ENCODE measurements around the gene NR2F2.

NR2F2 gene

DNA sequence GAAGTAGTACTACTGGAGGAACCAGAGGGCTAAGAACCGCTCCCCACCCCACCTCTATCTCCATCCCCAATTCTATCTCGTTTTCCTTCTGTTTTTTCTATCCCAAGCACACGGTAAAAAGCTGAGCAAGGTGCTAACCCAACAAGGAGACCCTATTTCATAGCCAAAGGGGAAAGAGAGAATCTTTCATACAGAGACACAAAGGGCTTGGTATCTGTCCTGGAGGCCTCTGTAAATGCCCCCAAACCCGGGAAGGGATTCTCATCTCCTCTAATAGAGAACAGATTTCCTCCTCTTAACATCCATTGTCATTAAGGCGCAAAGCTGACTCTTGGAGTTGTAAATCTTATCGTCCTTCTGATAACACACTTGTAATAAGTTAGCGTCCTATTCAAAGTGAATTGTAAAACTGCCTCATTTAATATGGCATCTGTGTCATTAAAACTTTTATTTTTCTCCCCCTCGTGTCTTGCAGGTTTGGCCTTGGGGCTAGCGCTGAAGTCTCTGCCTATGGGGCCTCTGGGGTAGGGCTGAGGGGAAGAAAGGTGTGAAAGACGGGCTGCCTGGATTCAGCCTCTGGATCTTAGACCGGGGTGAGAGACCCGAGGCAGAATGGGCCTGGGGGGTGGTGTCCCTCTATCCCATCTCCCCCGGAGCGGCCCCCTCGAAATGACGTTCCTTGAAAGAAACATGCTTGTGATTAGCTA lies 12.1 kb downstream of the NR2F2 start:
- no peak for DNase-seq (ENCODE audit: low read depth in 2 of 2)

DNA sequence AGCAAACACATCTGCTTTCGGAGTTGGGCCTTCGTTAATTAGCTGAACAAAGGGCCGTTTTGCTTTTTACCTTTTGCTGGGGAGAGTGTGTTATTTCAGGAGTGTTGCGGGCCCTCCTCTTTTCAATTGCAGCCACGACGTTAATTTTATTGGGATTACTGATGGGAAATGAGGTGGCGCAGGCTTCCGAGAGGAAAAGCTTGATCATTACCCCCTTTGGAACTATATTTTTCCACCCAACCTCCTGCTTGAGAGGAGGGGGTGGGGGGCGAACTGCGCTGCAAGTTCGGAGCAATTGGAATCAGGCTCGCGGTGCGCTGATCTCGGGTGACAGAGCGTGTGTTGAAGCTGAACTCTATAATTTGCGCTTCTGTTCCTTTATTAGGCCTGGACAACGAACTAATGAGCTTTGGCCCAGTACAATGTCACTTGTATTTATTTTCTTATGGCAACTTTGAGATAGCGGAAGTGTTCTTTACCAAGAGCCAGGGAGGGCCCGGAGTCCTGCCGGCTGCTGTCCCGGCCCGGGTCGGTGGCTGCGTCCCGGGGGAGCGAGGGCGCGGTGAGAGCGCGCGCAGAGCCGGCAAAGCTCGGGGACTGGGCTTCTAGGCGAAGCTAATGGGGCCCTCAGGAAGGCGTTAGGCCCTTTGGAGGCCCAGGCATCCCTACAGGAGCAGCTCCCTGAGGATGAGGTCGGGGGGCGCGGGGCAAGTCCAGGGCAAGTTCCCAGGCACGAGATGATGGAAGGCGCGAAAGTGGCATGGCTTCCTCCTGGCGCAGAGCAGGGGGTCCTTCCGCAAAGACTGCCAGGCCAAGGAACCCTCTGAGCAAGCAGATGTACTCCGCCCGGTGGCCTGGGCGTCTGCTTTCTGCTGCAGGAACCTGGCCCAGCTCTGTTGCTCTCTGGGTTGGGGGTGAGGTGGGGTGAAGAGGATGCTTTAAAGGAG lies 12.9 kb downstream of the NR2F2 start:
- no peak for DNase-seq (ENCODE audit: low read depth in 2 of 2)

DNA sequence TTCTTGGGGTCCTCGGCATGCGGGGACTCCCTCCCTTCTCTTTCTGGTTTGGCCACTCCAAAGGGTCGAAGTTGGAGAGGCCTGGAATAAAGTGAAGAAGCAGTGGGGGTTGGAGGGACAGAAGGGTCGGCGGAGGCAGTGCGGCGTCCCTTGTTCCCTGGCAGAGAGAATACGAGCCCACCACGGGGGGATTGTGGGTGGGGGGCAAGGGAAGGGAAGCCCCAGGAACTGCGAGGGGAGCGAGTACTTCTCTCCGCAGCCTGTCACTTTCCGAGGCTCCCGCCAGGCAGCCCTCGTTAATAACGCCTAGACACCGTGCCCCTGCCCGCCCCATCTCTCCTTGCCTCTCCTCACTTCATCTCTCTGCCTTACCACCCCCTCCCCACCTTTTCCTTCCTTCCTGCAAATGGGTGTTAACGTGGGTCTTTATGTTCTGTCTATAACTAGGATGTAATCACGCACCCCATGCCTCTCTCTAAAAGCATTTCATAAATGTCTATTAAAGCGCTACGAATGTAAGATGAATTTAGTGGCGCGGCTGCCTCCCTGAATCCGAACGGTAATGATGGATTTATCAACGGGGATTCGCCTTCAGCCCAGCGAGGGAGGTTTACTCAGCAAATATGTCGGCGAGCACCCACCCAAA lies 13.7 kb downstream of the NR2F2 start:
- DNase-seq (ENCODE audit: low read depth in 2 of 2), result no peak

DNA sequence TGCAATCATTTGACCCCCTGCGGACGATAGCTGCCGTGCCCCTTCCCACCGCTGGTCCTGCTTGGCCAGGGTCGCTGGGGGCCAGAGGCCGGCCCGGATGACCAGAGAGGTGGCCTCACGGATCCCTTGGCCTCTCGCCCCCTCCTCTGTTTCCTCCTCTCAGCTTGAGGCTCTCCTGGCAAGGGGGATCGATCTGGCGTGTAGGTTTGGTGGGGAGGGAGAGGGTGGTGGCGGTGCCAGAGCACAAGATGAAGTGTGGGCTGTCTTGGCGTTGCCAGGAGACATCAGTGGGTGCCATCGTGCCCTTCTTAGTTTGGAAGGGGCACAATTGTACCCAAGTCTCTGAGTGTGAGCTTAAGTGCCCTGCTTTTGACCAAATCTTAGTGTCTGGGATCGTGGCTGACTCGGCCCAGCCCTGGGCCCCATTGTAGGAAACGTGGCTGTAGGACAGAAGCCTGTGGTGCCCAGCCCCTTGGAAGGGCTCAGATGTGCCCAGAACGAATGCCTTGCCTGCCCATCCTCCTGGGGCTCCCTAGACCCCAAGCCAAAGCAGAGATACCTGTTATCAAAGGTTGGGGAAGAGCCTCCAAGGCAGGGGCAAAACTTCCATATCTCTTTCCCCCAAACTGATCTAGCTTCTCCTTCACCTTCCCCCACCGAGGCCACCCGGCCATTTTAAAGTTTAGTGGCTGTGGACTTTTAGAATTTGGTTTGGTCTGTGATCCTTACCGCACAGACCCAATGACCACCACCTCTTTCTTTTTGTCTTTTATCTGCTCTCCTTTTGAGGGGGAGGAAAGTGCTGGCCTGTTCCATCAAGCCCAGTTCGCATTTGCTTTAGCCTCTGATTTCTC lies 14.4 kb downstream of the NR2F2 start:
- DNase-seq (ENCODE audit: low read depth in 2 of 2), result no peak

DNA sequence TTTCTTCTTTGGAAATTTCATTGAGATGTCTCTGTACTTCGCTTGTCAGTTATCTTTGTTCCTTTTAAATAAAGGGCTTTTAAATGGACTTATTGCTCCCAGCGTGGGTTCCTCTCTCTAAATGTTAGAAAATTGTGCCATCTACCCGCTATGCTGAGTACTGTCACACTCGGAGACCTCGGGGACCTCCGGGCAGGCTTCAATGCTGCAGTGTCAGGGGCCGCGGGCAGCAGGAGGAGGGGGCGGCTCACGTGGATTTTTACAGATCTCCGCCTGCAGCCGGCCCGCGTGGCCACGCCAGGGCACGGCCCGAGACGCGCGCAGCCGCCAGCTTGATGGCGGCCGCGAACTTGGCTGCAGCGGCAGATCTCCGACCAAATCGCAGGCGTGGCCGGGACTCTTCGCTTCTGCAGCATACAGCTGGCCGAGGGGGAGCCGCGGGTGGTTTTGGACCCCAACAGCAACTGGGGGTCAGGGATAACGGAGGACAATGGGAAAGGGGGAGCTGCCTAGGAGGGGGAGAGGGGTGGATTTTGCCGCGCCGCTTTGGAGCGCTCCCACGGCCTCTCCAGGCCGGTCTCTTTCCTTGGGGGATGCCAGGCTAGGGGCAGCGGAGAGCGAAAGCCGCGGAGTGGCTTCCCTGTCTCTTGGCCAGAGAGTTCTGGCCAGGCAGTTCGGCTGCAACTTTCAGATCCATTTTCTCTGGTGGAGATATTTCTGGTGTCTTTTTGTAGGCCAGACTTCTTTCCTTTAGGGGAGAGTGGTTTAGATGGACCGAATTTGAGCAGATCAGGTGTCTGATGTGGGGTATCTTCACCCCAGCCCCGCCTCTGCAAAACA lies 15.3 kb downstream of the NR2F2 start:
- DNase-seq (ENCODE audit: low read depth in 2 of 2), result no peak

DNA sequence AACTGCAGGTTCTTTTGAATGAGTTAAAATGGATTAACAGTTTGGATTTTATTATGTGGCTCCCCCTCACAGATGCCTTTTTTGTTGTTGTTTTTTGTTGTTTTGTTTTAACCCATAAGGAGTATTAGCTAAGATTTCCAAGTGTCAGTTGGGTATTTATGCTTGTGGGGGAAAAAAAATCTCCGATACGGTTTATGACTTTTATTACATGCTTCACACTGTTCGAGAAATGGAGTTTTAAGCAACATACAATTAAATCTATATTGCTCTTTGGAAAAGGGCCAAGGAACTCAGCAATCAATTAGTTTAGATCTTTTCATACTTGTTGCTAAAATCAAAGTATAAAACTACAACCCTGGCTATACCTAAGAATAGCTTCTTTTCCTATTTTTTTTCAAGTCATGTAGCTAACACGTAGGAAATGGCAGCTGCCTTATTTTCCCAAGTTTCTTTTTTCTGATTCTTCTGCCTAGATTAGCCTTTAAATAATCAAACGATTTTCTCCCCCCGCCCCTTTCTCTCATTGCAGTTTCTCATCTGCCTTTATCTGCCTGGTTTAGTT lies 16.0 kb downstream of the NR2F2 start:
- no peak for DNase-seq (ENCODE audit: low read depth in 2 of 2)

DNA sequence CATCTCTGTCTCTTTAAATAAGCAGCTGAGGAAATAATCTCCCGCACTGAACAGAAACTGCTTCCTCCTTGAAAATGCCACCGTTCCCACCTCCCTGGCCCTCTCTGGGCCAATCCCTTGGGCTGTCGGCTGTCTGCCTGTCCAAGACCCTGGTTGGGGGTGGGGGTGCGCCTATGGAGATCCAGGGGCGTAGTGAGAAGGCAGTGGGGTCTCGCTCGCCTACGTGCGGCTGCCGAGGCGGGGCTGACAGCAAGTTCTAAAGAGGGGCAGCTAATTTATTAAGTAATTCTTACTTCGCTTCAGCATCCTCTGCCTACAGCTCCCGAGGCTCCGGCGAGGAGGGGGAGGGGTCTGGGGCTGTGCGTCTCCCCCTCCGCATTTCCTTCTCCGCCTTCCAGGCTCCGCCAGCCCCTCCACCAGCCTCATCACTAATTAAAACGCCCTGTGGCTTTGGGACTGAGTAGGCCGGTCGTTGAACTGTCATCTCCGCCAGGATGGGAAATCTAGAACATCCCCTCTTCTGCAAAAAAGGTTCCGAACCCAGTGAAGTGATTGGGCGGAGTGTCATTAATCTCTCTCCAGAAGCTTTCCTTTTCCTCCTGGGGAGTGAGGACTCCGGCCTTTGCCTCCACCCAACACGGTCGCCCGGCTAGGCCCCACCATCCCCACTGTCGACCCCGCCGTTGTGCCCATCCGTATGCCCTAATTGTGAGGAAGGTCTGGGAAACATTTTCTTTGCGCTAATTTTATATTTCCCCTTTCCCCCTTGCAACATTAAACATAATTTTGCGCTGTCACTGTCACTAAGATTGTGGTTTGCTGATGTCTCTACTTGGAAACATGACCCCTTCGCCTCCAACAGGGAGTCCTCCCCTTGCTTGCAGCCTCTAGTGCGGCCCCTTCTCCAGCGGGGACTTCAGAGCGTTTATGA lies 16.9 kb downstream of the NR2F2 start:
- no peak for DNase-seq (ENCODE audit: low read depth in 2 of 2)

DNA sequence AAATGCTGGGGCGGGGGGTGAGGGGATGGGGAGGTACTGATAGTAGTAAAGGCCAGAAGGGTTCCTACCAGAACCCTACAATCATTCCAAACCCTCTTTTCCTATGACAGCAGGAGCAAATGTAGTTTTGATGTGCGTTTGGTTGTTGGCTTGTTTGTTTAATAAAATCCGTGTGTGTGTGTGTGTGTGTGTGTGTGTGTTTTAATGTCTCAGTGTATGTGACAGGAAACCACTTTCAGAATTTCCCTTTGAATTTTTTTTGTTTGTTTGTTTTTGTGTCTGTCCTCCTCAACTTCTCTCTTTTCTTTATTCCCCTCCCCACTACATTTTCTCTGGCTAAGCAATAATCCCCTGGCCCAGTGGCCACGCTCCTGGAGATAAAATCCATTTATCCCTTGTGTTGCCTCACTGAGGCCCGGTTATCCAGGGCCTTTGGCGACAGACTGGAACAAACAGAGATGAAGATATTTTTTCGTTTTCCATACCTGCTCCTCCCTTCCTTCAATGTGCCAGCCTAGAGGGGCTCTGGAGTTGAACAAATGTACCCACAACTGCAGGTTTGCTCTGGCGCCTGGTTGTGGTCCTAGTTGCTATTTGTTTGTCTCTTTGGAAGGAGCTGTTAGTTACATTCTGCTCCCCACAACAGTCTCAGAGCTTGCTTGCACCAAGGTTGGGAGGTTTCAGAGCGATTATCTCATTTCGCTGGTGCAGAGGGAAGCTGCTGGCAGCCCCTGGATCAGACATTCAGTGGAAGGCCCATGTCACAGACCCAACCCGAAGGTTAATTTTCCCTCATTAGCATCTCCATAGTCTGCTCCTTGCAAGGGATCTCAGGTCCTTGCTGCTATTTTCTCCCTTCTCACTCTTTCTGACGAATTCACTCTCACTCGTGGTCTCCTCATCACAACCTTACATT lies 17.9 kb downstream of the NR2F2 start:
- no peak for DNase-seq (ENCODE audit: low read depth in 2 of 2)

DNA sequence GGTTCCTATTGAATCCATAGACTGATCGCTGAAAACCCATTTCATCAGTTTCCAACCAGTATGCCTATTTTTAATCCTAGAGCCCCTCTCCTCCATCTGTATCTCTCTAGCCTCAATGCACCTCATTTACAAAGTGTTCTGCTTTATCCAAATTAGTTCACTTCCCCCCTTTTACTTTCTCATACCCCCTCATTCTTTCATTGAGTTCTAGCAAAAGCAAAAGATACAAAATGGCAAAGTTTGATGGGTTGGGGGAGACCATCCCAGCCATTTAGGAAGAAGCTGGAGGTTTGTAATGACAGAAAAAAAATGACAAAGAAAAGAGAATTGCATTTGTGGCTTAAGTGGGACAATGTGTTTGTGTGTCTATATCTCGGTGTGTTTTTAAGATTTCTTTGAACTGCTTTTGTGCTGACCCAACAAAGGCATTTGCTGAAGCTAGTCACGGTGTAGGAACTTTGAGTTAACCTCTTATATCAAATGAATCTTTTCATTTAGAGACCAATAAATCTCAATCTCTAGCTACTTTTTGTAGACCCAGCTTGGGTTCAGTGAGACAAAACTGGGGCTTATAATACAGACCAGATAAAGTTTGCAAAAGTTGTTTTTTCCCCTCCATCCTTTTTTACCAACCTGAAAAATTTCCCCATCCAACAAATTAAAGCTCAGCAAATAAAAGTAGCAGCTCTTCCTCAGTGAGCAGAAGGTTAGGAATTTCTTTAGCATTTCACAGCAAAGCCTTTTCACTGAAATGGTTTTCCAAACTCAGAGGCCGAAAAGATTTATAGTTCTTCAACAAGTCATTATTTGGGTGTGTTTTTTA lies 18.7 kb downstream of the NR2F2 start:
- no peak for DNase-seq (ENCODE audit: low read depth in 2 of 2)

DNA sequence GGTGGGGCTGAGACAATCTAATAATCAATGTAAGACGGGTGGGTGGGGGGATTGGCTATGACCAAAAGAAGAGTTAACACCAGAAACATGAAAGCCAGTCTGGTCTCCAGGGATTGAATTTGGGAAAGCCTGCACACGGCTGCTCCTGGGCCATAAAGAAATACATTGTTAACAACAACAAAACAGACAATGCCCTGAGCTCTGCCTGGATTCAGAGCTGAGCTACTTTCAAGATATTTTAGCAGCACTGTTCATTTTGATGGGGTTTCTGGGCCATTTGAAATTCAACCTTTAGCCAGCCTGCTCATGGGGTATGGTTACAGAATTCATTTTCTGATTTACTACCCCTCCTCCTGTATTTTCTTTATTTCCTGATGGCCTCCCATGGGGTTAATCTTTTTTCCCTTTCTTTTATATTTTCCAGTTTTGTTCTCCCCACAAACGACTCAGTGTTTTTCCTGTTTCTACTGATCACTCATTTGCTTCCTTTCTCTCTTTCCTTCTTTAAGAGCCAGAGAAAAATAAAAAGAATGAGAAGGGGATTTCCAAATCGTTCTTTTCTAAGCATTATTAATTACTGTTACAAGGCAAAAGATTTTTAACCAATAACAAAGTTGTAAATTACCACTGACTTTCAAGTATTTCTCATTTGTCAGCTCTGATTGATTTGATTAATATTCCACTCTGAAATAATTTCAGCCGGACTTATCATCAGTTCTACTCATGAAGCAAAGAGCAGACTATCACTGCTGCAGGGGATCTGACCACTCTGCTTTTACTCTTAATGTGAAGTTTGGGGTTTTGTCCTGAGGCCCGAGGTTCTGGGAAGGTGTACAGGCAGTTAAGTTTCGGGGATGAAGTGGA lies 19.6 kb downstream of the NR2F2 start:
- no peak for DNase-seq (ENCODE audit: low read depth in 2 of 2)

DNA sequence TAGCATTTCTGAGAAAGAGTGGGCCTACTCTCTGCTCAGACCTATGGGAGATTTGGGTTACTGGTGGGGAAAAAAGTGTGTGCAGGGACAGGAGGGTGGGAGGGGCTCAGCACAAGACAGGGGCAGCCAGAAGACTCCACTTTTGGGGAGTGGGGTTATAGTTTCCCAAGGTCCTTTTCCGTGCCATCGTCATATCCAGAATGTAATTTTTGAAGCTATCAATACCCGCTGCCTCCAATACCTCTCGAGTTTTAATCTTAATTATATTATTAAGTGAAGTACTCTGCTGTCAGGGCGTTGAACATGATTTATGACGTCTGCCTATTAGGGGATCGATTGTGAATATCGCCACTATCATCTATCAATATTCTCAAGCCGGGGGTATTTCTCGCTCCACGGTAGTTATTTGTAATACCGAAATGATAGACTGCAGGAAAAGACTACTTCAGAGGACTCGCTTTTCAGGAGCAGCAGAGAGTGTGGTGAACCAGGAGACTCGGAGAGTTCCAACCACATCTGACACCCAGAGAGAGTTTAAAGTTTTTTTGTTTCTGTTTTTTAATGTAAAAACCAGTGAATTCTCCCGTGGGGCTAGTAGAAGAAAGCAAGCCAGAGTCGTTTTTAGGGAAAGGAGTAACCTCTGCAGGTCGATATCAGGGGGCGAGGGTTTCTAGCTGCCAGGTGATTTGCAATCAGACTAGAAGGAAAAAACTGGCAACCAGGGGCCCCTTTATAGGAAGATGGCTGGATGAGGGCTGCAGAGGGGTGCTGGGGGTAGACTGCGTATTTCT lies 20.6 kb downstream of the NR2F2 start:
- no peak for DNase-seq (ENCODE audit: low read depth in 2 of 2)

DNA sequence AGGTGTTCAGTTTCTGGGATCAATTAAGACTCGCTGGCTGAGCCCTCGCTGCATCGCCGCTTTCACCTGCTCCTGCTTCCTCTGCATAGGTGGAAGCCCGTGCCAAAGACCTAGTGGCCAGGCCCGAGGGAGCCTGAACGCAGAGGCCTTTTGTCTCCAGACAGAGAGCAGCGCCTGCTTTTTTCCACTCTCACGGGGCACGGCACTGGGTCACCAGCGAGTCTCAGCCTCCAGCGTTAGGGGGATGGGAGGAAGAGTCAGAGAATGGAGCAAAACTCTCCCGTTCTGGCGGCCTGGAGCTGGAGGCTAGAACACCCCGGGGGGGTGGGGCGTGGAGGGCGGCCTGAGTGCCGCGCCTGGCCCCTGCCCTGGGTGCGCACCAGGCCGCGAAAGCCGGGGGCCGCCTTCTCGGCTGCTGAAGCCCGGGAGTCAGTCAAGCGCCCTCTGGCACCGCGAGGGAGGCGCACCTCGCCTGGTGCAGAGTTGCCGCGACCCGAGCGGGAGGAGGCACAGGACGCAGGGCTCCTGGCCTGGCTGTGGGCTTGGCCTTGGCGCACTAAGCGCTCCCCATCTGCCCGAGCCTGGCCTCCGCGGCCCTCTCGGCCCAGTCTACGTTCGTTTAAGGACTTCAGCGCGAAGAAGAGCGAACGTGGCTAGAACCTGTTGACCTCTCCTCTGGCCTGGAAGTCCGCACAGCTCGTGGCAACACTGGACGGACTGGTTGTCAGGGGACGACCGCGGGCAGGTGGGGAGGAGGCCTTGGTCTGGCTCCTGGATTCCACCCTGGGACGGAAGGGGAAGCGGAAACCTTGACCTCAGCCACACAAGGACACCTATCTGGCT lies 21.5 kb downstream of the NR2F2 start:
- DNase-seq (ENCODE audit: low read depth in 2 of 2), result no peak

DNA sequence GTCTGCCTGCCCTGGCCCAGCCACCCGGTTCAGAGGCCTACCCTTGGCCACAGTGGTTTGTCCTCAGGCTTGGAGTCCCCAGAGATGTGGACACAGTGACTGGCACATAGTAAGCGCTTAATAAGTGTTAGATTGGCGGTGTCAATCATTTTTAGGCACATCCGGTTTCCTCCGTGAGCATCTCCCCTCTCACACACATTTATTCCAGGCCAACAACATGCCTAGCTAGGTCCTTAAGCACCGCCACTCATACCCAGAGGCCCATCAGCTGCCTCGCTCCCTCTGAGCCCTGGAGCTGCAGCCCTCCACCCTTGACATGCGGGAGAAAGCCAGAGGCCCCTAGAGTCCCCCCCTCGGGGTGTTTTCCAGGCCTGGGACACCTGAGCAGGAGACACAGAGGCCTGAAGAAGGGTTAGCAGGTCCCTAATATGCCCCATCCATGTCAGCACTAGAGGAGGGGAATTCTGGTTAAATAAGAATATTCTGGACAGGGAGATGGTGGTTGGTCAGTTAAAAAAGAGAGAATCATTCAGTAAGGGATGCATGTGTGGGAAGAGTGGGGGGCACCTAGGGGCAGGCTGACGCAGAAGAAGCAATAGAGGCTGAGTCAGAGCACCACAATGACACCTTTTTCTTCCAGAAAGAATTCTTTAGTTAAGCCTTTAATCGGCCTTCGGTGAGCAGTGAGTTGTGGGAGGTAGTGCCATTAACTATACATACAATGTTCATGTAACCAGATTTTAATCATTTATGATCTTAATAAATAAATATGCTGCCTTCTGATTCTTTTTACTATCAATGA lies 22.3 kb downstream of the NR2F2 start:
- no peak for DNase-seq (ENCODE audit: low read depth in 2 of 2)

DNA sequence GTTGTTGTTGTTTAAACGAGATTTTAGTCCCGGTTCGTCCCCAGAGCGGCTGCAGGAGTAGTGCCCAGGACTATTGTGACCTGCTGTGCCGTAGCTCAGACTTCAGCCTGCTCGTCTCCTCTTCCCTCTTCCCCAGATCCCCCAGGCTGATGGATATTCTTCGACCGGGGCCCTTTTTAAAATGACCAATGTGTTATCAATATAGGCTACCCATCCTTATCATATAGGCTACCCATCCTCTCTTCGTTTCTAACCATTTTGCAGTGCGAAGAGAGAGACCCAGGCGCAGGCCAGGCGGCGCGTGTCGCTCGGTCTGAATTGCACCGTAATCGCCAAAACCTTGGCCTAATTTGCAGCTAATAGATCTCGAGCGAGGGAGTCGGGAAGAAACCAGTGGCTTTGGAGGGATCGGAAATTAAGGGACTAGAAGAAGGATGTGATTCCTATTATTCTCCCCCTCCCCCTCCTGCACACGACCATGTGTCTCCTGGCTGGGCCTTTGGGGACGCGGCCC lies 23.0 kb downstream of the NR2F2 start:
- DNase-seq (ENCODE audit: low read depth in 2 of 2), result no peak
